ENCODE measurements around the gene SLC47A2.
"Not testable (repeated sequence)": the region's sequence is repeated elsewhere in the genome, so short reads cannot be mapped to it uniquely, and the experiment has no call there.

The SLC47A2 gene, protein sequence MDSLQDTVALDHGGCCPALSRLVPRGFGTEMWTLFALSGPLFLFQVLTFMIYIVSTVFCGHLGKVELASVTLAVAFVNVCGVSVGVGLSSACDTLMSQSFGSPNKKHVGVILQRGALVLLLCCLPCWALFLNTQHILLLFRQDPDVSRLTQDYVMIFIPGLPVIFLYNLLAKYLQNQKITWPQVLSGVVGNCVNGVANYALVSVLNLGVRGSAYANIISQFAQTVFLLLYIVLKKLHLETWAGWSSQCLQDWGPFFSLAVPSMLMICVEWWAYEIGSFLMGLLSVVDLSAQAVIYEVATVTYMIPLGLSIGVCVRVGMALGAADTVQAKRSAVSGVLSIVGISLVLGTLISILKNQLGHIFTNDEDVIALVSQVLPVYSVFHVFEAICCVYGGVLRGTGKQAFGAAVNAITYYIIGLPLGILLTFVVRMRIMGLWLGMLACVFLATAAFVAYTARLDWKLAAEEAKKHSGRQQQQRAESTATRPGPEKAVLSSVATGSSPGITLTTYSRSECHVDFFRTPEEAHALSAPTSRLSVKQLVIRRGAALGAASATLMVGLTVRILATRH

DNA sequence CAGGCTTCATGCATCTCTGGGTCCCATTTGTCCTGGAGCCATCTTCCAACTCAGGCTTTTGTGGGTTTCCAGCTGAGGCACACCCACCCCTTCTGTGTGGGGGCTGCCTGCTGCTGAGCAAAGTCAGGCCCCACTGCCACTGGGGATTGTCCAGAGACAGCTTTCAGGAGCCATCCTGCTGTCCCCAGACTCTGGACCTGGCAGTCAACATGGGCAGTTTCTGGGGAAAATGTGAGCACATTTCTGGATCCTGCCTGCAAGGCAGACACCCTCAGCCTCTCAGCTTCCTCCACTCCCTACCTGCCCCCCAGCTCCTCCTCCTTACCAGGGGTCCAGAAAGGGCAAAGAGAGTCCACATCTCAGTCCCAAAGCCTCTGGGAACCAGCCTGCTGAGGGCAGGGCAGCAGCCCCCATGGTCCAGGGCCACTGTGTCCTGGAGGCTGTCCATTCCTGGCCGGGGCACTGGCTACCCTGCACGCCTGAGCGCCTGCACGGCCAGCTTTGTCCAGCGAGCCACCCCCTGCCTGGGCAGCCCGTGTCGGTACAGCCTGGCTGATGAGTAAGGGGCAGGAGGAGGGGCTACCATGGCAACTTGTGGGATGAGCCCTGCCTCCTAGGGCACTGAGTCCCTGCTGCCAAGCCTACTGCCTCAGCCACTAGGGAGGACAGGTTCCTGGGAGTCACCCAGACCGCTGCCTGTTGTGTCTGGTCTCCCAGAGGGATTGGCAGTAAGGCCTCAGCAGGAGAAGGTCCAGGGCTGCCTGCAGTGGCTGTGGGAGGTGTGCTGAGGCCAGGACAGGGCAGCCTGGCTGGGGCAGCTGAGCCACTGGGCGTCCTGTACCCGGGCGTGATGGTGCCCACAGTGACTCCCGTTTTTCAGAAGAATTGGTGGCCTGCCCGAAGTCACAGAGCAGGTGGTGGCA lies at the start of gene SLC47A2:
Gene SLC47A2, minus strand, starts transcription at position 477 of the 923 bp plus-strand sequence. Its CDS starts 29 bp downstream, at position 448.
- no peaks in the 10 kb centered on the region for H3K4me1 Mint-ChIP-seq
- H3K27me3 Mint-ChIP-seq, result no peaks in the 10 kb centered on the region
- no peak within 1 kb of the TSS for H3K4me3 Mint-ChIP-seq
- H3K36me3 Mint-ChIP-seq, result no peaks in the 10 kb centered on the region
- no peak within 1 kb of the TSS for H3K27ac Mint-ChIP-seq
- H3K9me3 Mint-ChIP-seq, result no peaks in the 10 kb centered on the region

DNA sequence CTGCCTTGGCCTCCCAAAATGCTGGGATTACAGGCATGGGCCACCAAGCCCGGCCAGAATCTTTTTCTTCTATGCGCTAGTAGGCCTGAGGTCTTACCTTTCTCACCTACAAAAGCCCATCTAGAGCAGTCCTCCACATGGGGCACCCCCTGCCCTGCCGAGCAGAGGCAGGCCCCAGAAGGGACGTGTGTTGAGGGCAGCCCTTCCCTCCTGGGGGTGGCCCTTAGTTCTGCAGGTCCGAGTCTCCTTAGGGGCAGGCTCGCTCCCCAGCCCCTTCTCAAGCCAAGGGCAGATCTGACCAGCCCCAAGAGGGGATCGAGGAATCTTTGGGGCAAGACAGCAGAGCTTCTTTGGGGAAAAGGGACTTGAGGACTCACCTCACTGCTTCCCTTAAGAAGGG lies 49.6 kb upstream of the SLC47A2 start:
- Mint-ChIP-seq H3K4me3 (no peak overlapping the region), H3K36me3 (no peaks in the 10 kb centered on the region), H3K27me3 (no peaks in the 10 kb centered on the region), H3K4me1 (peaks cover 45% of the 10 kb centered on the region), H3K9me3 (no peaks in the 10 kb centered on the region), H3K27ac (no peak overlapping the region)

DNA sequence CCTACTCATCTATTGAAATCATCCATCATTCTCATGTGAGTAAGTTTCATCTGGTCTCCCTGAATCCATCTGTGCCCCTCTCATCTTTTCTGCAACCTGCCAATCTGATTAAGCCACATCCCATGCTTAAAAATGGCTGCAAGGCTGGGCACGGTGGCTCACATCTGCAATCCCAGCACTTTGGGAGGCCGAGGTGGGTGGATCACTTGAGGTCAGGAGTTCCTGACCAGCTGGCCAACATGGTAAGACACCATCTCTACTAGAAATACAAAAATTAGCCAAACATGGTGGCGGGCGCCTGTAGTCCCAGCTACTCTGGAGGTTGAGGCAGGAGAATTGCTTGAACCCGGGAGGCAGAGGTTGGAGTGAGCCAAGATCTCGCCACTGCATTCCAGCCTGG lies 47.6 kb upstream of the SLC47A2 start:
- not testable (repeated sequence) for H3K9me3 Mint-ChIP-seq, H3K4me3 Mint-ChIP-seq, H3K27me3 Mint-ChIP-seq, H3K27ac Mint-ChIP-seq, H3K36me3 Mint-ChIP-seq
- peaks cover 28% of the 10 kb centered on the region for H3K4me1 Mint-ChIP-seq

DNA sequence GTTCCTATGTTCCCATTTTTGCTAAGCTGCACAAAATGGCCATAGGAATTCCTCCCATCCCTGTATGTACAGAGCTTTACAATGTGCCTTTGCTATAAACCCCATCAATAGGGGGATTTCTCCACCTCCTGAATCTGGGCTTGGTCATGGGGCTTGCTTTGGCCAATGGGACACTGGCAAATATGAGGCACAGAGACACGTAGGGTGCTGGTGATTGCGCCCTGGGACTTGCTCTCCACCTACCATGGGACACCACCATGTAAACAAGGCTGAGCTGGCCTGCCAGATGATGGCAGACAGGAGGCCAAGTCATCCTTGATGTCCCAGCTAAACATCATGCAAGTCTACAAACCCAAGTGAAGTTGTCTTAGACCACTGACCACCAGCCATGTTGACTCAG lies 47.0 kb upstream of the SLC47A2 start:
- Mint-ChIP-seq H3K4me3 (no peak overlapping the region), H3K27me3 (no peaks in the 10 kb centered on the region), H3K36me3 (no peaks in the 10 kb centered on the region)

DNA sequence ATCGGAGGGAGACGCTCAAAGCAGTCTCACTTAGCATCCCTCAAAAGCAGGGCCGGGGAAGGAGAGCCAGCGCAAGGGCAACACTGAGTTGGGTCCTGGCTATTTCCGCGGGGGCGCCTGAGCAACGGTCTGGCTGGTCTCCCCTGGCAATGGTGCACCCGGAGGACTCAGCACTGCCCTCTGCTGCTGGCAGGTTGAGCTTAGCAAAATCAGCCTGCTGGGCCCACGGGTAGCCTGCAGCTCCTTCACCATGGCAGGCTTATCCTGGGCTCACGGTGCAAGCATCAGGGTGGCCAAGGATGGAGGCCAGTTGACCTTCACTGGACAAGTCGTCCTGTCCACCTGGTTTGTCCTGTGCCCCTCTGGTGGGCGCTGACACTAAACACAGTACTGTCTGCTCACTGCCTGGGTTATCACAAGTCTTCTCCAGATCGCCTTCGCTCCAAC lies 46.2 kb upstream of the SLC47A2 start:
- Mint-ChIP-seq H3K27ac (no peak overlapping the region), H3K4me1 (peaks cover 15% of the 10 kb centered on the region), H3K4me3 (no peak overlapping the region), H3K36me3 (no peaks in the 10 kb centered on the region), H3K27me3 (no peaks in the 10 kb centered on the region), H3K9me3 (no peaks in the 10 kb centered on the region)

More for the DNA sequence above, 47.0 kb upstream of the SLC47A2 start:
- Mint-ChIP-seq H3K4me1 (peaks cover 24% of the 10 kb centered on the region), H3K9me3 (no peaks in the 10 kb centered on the region), H3K27ac (no peak overlapping the region)

DNA sequence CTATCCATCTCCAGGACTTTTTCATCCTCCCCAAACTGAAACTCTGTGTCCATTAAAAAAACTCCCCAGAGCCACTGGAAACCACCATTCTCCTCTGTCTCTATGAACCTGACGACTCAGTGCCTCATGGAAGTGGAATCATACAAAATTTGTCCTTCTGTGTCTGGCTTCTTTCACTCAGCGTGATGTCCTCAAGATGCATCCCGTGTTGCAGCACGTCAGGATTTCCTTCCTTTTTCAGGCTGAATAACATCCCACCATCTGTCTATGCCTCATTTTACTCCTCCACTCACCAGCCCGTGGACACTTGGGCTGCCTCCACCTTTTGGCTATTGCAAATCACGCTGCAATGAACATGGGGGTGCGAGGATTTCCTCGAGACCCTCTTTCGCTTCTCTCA lies 44.4 kb upstream of the SLC47A2 start:
- no peaks in the 10 kb centered on the region for H3K36me3 Mint-ChIP-seq
- peak overlapping the region; percentile 19 for H3K27ac Mint-ChIP-seq
- H3K27me3 Mint-ChIP-seq, result no peaks in the 10 kb centered on the region
- peaks cover 5% of the 10 kb centered on the region for H3K4me1 Mint-ChIP-seq
- H3K4me3 Mint-ChIP-seq, result no peak overlapping the region
- no peaks in the 10 kb centered on the region for H3K9me3 Mint-ChIP-seq

DNA sequence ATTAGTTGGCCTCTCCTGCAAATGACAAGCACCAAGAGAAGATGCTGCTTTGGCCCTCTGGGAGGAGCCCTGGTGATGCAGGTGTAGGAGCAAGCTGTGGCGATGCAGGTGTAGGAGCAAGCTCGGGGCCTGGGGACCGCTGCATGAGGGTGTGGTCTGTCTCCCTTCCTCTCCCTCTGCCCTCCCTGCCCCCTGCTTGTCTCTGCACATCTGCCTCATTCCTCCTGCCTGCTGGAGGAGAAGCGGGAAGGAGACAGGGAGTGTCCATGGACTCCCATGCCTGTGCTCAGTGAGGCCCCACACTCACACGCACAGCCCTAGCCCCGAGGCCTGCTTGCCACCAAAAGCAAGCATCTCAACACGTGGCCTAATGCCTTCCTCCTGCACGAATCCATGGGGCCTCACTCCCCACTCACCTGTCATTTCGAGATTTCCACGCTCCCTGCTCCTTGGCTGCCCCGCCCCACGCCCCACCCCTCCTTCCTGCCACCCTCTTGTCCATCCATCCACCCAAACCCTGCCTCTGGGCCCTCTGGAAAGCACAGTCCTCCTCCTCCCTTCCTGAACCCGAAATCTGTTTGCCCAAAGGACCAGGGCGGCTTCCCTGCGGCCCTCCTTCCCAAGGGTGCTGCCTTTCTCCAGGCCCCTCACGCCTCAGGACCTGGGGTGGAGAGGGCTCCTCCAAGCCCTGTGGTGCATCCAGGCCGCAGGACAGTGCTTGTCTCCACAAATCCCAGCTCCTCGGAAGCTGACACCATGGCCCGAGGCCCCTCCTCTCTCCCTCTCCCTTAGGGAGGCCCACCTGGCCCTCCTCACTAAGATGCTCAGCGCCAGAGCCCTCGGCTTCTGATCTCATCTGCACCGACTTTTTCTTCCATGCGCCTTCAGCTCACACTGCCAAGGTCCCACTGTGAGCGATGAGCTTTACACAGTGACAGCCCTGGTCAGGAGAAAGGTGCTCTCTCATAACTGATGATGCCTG lies 43.5 kb upstream of the SLC47A2 start:
- Mint-ChIP-seq H3K36me3 (no peaks in the 10 kb centered on the region), H3K27ac (no peak overlapping the region), H3K9me3 (no peaks in the 10 kb centered on the region), H3K27me3 (no peaks in the 10 kb centered on the region), H3K4me1 (peaks cover 5% of the 10 kb centered on the region), H3K4me3 (no peak overlapping the region)

DNA sequence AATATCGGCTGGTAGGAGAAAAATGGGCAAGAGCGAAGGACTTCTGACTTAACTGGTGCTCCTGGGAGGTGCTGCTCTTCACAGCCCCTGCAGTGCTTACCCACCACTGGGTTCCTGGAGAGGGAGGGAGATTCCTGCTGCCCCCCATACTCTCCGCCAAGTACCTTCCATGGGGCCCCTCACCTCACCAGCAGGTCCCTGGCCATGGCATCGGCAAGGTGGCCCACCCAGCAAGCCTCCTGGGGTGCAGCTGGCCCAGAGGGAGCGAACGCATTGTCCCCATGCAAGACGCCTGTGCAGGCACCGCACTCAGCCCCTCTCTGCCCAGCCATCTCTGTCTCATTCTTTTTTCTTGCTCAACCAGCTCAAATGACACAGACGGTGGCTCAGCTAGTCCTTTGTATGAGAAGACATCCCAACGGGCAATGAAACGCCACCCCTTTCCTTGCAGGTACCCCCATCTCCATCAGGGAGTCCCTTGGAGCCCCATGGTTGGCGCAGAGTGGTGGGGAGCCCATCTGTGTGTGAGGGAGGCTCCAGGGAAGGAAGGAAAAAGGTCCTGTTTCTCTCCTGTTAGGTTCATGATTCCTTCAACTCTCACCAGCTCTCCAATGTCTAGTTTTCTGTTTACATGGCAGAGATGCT lies 41.3 kb upstream of the SLC47A2 start:
- H3K4me3 Mint-ChIP-seq, result no peak overlapping the region
- no peaks in the 10 kb centered on the region for H3K36me3 Mint-ChIP-seq
- no peaks in the 10 kb centered on the region for H3K27me3 Mint-ChIP-seq
- H3K9me3 Mint-ChIP-seq, result no peaks in the 10 kb centered on the region
- H3K4me1 Mint-ChIP-seq, result no peaks in the 10 kb centered on the region
- H3K27ac Mint-ChIP-seq, result no peak overlapping the region

DNA sequence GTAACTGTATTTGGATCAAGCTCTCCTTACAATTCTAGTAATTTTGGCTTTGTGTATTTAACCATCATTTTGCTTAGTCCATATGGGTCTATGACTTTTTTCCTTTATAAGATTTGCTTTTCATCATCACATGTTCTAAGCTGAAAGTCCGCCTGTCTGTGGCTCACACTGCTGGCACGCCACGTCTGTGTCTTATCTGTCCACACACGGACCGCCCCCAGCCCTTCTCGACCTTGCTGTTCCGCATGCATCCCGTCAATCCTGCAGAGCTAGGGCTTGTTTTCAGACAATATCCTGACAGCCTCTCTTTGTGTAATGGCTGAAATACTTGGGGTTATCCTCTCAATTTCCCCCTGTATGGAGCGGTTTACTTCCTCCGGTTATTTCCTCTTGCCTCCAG lies 40.2 kb upstream of the SLC47A2 start:
- no peaks in the 10 kb centered on the region for H3K36me3 Mint-ChIP-seq
- no peaks in the 10 kb centered on the region for H3K27me3 Mint-ChIP-seq
- no peaks in the 10 kb centered on the region for H3K9me3 Mint-ChIP-seq
- peak overlapping the region; percentile 15 for H3K27ac Mint-ChIP-seq
- no peak overlapping the region for H3K4me3 Mint-ChIP-seq
- no peaks in the 10 kb centered on the region for H3K4me1 Mint-ChIP-seq

DNA sequence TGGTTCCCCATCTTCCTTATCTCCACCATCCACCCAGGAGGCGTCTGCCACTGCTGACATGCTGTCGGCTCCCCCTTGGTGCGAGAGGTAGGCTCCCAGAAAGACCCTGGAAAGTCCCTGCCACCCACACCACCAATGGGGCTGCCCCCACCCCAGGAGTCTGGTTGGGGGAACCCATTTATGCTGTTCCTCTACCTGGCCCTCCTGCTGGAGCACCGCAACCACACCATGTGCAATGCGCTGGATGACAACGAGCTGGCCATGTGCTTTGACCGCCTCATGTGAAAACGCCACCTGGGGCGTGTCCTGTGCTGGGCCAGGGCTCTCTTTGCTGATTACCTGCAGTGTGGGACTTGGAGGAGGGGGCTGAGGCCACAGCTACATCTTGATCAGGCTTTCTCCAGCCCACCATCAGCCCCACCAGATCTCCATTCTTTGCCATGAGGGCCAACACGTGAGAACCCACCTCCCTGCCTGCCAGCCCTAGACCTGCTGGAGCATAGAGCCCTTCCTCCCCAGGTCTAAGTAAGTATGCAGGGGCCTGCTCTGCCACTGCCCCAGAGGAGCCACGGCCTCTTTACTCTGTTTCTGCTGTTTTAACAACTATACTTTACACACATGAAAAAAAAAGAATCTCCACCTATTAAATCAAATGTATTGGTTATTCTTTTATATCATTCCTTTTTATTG lies 39.6 kb upstream of the SLC47A2 start:
- no peaks in the 10 kb centered on the region for H3K27me3 Mint-ChIP-seq
- H3K36me3 Mint-ChIP-seq, result no peaks in the 10 kb centered on the region
- no peak overlapping the region for H3K27ac Mint-ChIP-seq
- no peaks in the 10 kb centered on the region for H3K9me3 Mint-ChIP-seq
- H3K4me1 Mint-ChIP-seq, result peaks cover under 1% of the 10 kb centered on the region
- no peak overlapping the region for H3K4me3 Mint-ChIP-seq

DNA sequence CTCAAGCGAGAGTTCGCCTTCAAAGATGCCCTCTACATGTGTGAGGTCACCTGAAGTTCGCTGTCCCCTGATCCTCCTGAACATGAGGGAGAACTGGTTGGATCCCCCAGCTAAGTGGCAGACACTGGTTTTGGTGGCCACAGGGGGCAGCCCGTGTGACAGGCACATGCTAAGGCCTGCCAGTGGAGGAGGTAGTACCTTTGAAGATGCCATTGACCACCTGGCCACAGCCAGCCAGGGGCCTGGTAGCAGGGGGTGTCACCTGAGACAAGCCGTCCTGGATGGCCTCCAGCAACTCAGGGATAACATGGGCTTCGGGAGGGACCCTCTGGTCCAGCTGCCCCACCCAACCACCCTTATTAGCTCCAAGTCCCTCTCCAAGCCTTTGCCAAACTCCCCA lies 39.0 kb upstream of the SLC47A2 start:
- H3K27me3 Mint-ChIP-seq, result no peaks in the 10 kb centered on the region
- H3K4me3 Mint-ChIP-seq, result no peak overlapping the region
- H3K9me3 Mint-ChIP-seq, result no peaks in the 10 kb centered on the region
- H3K4me1 Mint-ChIP-seq, result peaks cover 4% of the 10 kb centered on the region
- H3K36me3 Mint-ChIP-seq, result no peaks in the 10 kb centered on the region
- H3K27ac Mint-ChIP-seq, result no peak overlapping the region

DNA sequence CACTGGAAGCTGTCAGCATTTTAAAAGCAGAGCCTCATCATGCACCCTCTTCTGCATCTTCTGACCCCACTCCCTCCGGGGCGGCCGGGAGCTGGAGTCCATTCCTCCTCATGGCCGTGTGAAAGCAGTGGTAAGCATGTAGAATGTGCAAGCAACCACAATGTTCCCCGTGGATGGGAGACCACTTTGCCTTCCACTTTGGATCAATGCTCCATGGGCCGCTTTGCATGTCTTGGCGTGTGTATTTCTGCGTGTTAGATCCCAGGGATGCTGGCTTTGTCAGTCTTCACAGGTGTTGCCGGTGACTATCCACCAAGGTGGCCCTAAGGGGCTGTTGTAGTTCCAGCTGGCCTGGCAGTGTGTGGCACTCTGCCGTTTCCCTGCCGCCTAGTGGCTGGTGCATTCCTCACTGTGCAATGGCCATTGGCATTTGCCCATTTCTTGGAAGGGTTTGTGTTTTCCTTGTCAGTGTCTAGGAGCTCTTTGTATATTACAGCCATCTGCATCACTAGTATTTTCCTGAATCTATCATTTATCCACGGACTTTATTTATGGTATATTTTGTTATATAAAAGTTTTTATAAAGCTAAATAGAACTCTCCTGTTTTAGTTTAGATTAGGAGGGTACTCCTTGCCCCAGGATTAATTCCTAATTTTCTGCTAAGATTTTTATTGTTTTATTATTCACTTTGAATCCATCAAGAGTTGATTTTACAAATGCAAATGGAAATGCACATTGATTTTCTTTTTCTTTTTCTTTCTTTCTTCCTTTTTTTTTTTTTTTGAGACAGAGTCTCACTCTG lies 37.5 kb upstream of the SLC47A2 start:
- Mint-ChIP-seq H3K4me3 (no peak overlapping the region), H3K9me3 (no peaks in the 10 kb centered on the region), H3K4me1 (peaks cover 4% of the 10 kb centered on the region), H3K27me3 (no peaks in the 10 kb centered on the region), H3K36me3 (no peaks in the 10 kb centered on the region), H3K27ac (no peak overlapping the region)

DNA sequence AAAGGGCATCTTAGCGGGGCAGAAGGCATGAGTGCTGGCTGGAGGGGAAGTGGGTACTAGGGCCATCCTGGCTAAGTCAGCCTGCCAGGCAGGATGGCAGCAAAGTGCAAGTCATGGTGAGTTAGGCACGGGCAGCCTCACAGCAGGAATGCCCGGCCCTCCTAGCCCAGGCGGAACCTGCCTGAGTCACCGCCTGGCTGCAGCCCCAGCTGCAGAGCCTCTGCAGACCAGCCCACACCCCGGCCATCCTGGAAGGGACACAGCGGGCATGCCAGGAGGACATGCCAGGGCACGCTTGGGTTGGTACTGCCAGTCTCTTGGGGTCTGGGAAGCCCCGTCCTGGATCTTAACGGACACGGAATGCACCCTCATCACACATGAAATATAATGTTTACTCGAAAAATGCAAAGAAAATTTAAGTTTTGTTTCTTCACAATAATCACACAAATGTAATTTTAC lies 36.7 kb upstream of the SLC47A2 start:
- Mint-ChIP-seq H3K36me3 (no peaks in the 10 kb centered on the region), H3K27me3 (no peaks in the 10 kb centered on the region), H3K4me1 (peaks cover 4% of the 10 kb centered on the region), H3K9me3 (no peaks in the 10 kb centered on the region), H3K27ac (no peak overlapping the region), H3K4me3 (no peak overlapping the region)
